CD4-positive, alpha-beta T cell treated with Interleukin-15 for 4 hours (primary cell): ENCODE data around the gene SCTR.

ENCODE experiments used
- DNase-seq: peaks from one replicate; pipeline ENCODE4 v3.0.0-alpha.2; 2020; ENCODE audit warnings: low spot score

The SCTR gene

GRCh38 chr2:119442850-119443249 lies 81.4 kb downstream of the SCTR start:
- no peak for DNase-seq

- no peak for DNase-seq
Observed at GRCh38 chr2:119442226-119442619, 82.1 kb downstream of the SCTR start.

- no peak for DNase-seq
Observed at GRCh38 chr2:119441376-119442225, 82.7 kb downstream of the SCTR start.

GRCh38 chr2:119440873-119441272 lies 83.4 kb downstream of the SCTR start:
- no peak for DNase-seq

- DNase-seq, result no peak
Observed at GRCh38 chr2:119440501-119440870, 83.8 kb downstream of the SCTR start.

- DNase-seq, result no peak
Observed at GRCh38 chr2:119439574-119440500, 84.4 kb downstream of the SCTR start.

- no peak for DNase-seq
Observed at GRCh38 chr2:119438726-119439284, 85.5 kb downstream of the SCTR start.

- DNase-seq, result no peak
Observed at GRCh38 chr2:119438128-119438656, 86.1 kb downstream of the SCTR start.

GRCh38 chr2:119436993-119437772 lies 87.1 kb downstream of the SCTR start:
- DNase-seq, result no peak

GRCh38 chr2:119435953-119436297 lies 88.4 kb downstream of the SCTR start:
- DNase-seq, result no peak

GRCh38 chr2:119435081-119435952 lies 89.0 kb downstream of the SCTR start:
- DNase-seq, result no peak

- no peak for DNase-seq
Observed at GRCh38 chr2:119434664-119435063, 89.6 kb downstream of the SCTR start.

GRCh38 chr2:119433636-119434327 lies 90.5 kb downstream of the SCTR start:
- no peak for DNase-seq

- DNase-seq, result no peak
Observed at GRCh38 chr2:119432851-119433522, 91.3 kb downstream of the SCTR start.

- DNase-seq, result no peak
Observed at GRCh38 chr2:119431976-119432850, 92.1 kb downstream of the SCTR start.

GRCh38 chr2:119431155-119431975 lies 92.9 kb downstream of the SCTR start, which contains the start of gene TMEM37:
Gene TMEM37 (plus strand): TSS chr2:119431854. CDS start chr2:119431904, 50 bp downstream.
- DNase-seq, result no peak

GRCh38 chr2:119430023-119430498 lies 94.2 kb downstream of the SCTR start:
- DNase-seq, result no peak
